SU-DHL-6 (cell line): ENCODE measurements around the gene DTNBP1.

Experiments used
- H2AFZ ChIP-seq: fragments of 200-600 bp; sonication (generic); 2 replicates; pipeline ENCODE4 v1.6.1; 2014; ENCODE audit warnings: low read depth, mild to moderate bottlenecking, moderate library complexity, mixed read lengths, antibody characterized with exemption, low read length; ENCODE audit not compliant: severe bottlenecking
- H3F3A ChIP-seq: fragments of 200-600 bp; shearing (Covaris generic); 2 replicates; pipeline ENCODE4 v1.6.0; 2016; ENCODE audit warnings: antibody characterized with exemption, mild to moderate bottlenecking; ENCODE audit not compliant: insufficient read depth
- H3K27ac ChIP-seq: fragments of 200-600 bp; sonication (generic); 2 replicates; pipeline ENCODE4 v1.5.1; 2016; ENCODE audit warnings: low read depth, mild to moderate bottlenecking, low read length, moderate library complexity, mixed read lengths
- H3K27me3 ChIP-seq: fragments of 200-600 bp; sonication (generic), shearing (Covaris generic); 2 replicates; pipeline ENCODE4 v1.6.0; 2014; ENCODE audit warnings: mild to moderate bottlenecking, low read length
- H3K36me3 ChIP-seq: fragments of 200-600 bp; sonication (generic); 2 replicates; pipeline ENCODE4 v1.6.1; 2014; ENCODE audit warnings: mild to moderate bottlenecking, low read length, mixed read lengths
- H3K4me2 ChIP-seq: fragments of 300-600, 200-600 bp; shearing (Covaris generic), sonication (generic); 2 replicates; pipeline ENCODE4 v1.6.0; 2014; ENCODE audit warnings: low read length, low read depth, mild to moderate bottlenecking; ENCODE audit not compliant: poor library complexity, severe bottlenecking
- H3K4me3 ChIP-seq: fragments of 200-600 bp; sonication (generic); 2 replicates; pipeline ENCODE4 v1.5.1; 2014; ENCODE audit warnings: antibody characterized with exemption, low read length, mild to moderate bottlenecking, mixed read lengths; ENCODE audit not compliant: insufficient read depth, poor library complexity, severe bottlenecking
- H3K79me2 ChIP-seq: fragments of 200-600 bp; sonication (generic); 2 replicates; pipeline ENCODE4 v1.6.1; 2014; ENCODE audit warnings: mild to moderate bottlenecking, low read length, moderate library complexity; ENCODE audit not compliant: insufficient read depth
- H3K9ac ChIP-seq: fragments of 200-600 bp; sonication (generic); 2 replicates; pipeline ENCODE4 v1.7.0; 2014; ENCODE audit warnings: mild to moderate bottlenecking, low read length
- H3K9me2 ChIP-seq: fragments of 200-600 bp; sonication (generic); replicated peaks from 2 replicates; pipeline ENCODE4 v1.6.1; 2014; ENCODE audit warnings: low read length; ENCODE audit not compliant: insufficient read depth
- H3K9me3 ChIP-seq: fragments of 200-600 bp; sonication (generic); 2 replicates; pipeline ENCODE4 v1.6.1; 2014; ENCODE audit warnings: low read length, mixed read lengths; ENCODE audit not compliant: insufficient read depth
- H4K20me1 ChIP-seq: fragments of 200-600 bp; sonication (generic); 2 replicates; pipeline ENCODE4 v1.6.1; 2014; ENCODE audit warnings: low read depth, mild to moderate bottlenecking, antibody characterized with exemption, low read length, moderate library complexity, mixed read lengths
- EZH2phosphoT487 ChIP-seq: fragments of 200-600 bp; sonication (generic), shearing (Covaris generic); conservative IDR thresholded peaks from 2 replicates; pipeline ENCODE4 v1.6.1; 2018; ENCODE audit warnings: mild to moderate bottlenecking, antibody characterized with exemption, low read length, moderate library complexity, mixed read lengths
- TF ChIP-seq, protein P1 (sequence below): fragments of 200-600 bp; sonication (generic); IDR thresholded peaks from one replicate; pipeline ENCODE4 v1.5.1; 2017; ENCODE audit warnings: antibody characterized with exemption, mild to moderate bottlenecking, low read length, moderate library complexity; ENCODE audit not compliant: insufficient read depth, poor library complexity, severe bottlenecking

Gene DTNBP1

GRCh38 chr6:15539722-15540270 is 123.0 kb downstream of the DTNBP1 start:
- H3K27ac ChIP-seq, result no peak overlapping the region
- TF ChIP-seq, protein P1, sequence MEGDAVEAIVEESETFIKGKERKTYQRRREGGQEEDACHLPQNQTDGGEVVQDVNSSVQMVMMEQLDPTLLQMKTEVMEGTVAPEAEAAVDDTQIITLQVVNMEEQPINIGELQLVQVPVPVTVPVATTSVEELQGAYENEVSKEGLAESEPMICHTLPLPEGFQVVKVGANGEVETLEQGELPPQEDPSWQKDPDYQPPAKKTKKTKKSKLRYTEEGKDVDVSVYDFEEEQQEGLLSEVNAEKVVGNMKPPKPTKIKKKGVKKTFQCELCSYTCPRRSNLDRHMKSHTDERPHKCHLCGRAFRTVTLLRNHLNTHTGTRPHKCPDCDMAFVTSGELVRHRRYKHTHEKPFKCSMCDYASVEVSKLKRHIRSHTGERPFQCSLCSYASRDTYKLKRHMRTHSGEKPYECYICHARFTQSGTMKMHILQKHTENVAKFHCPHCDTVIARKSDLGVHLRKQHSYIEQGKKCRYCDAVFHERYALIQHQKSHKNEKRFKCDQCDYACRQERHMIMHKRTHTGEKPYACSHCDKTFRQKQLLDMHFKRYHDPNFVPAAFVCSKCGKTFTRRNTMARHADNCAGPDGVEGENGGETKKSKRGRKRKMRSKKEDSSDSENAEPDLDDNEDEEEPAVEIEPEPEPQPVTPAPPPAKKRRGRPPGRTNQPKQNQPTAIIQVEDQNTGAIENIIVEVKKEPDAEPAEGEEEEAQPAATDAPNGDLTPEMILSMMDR, result no peak
- peaks cover 7% of the 10 kb centered on the region; the same call in 1 of the 2 replicates for H3K36me3 ChIP-seq
- no peak overlapping the region for H2AFZ ChIP-seq
- H3K9me2 ChIP-seq, result no peaks in the 10 kb centered on the region
- H4K20me1 ChIP-seq, result peaks cover 19% of the 10 kb centered on the region; the same call in 1 of the 2 replicates
- no peak overlapping the region for H3K4me3 ChIP-seq
- H3K27me3 ChIP-seq, result no peaks in the 10 kb centered on the region
- H3K9me3 ChIP-seq, result no peaks in the 10 kb centered on the region
- H3K79me2 ChIP-seq, result peaks cover 57% of the 10 kb centered on the region
- no peak overlapping the region for H3K9ac ChIP-seq
- no peak overlapping the region for H3K4me2 ChIP-seq
- H3F3A ChIP-seq, result no peaks in the 10 kb centered on the region

- peaks cover 49% of the 10 kb centered on the region for H3K79me2 ChIP-seq
Observed at GRCh38 chr6:15538766-15539495, 123.9 kb downstream of the DTNBP1 start.

GRCh38 chr6:15538106-15538505 is 124.7 kb downstream of the DTNBP1 start:
- H2AFZ ChIP-seq, result no peak overlapping the region
- H3K4me3 ChIP-seq, result no peak overlapping the region
- peaks cover 19% of the 10 kb centered on the region; the same call in 1 of the 2 replicates for H4K20me1 ChIP-seq
- H3K36me3 ChIP-seq, result no peaks in the 10 kb centered on the region
- no peaks in the 10 kb centered on the region for H3F3A ChIP-seq
- H3K9ac ChIP-seq, result no peak overlapping the region
- H3K27me3 ChIP-seq, result no peaks in the 10 kb centered on the region
- H3K79me2 ChIP-seq, result peaks cover 42% of the 10 kb centered on the region
- no peaks in the 10 kb centered on the region for H3K9me3 ChIP-seq
- no peaks in the 10 kb centered on the region for H3K9me2 ChIP-seq
- H3K27ac ChIP-seq, result no peak overlapping the region
- TF ChIP-seq EZH2phosphoT487, result no peak
- TF ChIP-seq, protein P1, result no peak
- H3K4me2 ChIP-seq, result no peak overlapping the region

More at GRCh38 chr6:15538766-15539495, 123.9 kb downstream of the DTNBP1 start:
- TF ChIP-seq, protein P1, result no peak
- no peak for TF ChIP-seq EZH2phosphoT487
- no peaks in the 10 kb centered on the region for H3K9me2 ChIP-seq
- no peak overlapping the region for H3K4me3 ChIP-seq
- H3F3A ChIP-seq, result no peaks in the 10 kb centered on the region
- H3K27ac ChIP-seq, result no peak overlapping the region
- peaks cover 19% of the 10 kb centered on the region; the same call in 1 of the 2 replicates for H4K20me1 ChIP-seq
- no peak overlapping the region for H2AFZ ChIP-seq
- no peaks in the 10 kb centered on the region for H3K36me3 ChIP-seq
- H3K4me2 ChIP-seq, result no peak overlapping the region
- H3K27me3 ChIP-seq, result no peaks in the 10 kb centered on the region
- no peaks in the 10 kb centered on the region for H3K9me3 ChIP-seq
- H3K9ac ChIP-seq, result no peak overlapping the region
